Ectodermal cell (in vitro differentiated cells): ENCODE measurements around the gene RP2.

Experiments used
- H3K27ac ChIP-seq: 2 replicates; pipeline ENCODE4 v1.7.0; 2013; ENCODE audit warnings: mild to moderate bottlenecking, low read depth, low read length; ENCODE audit not compliant: insufficient read depth, poor library complexity, severe bottlenecking
- H3K27me3 ChIP-seq: 2 replicates; pipeline ENCODE4 v1.7.0; 2013; ENCODE audit warnings: mild to moderate bottlenecking, low read length; ENCODE audit not compliant: insufficient read depth, control insufficient read depth, poor library complexity, severe bottlenecking
- H3K36me3 ChIP-seq: one replicate; pipeline ENCODE4 v1.7.0; 2013; ENCODE audit warnings: low read length; ENCODE audit not compliant: control insufficient read depth, insufficient read depth
- H3K4me1 ChIP-seq: one replicate; pipeline ENCODE4 v1.7.0; 2013; ENCODE audit warnings: low read length; ENCODE audit not compliant: control insufficient read depth, insufficient read depth
- H3K4me3 ChIP-seq: 2 replicates; pipeline ENCODE4 v1.7.0; 2013; ENCODE audit warnings: low read depth, low read length, control low read depth; ENCODE audit not compliant: insufficient read depth
- H3K9me3 ChIP-seq: 2 replicates; pipeline ENCODE4 v1.7.0; 2013; ENCODE audit warnings: mild to moderate bottlenecking, low read length, moderate library complexity; ENCODE audit not compliant: control insufficient read depth
- WGBS, 2 experiments: methylation state at CpG; one replicate each; pipeline ENCODE4 v1.1.7; 2013; ENCODE audit warnings: missing lambda C conversion rate in 2 of 2; 5-methylcytosine and 5-hydroxymethylcytosine counted together

The RP2 gene

GRCh38 chrX:46812445-46812844 is 24.4 kb upstream of the RP2 start:
- Histone ChIP-seq H3K36me3 (no peaks in the 10 kb centered on the region), H3K27me3 (no peaks in the 10 kb centered on the region), H3K27ac (no peak overlapping the region), H3K4me1 (no peaks in the 10 kb centered on the region), H3K4me3 (no peak overlapping the region), H3K9me3 (no peaks in the 10 kb centered on the region)
- 86 to 87% methylated on average over 2 of the region's 2 CpGs for WGBS, 2 experiments

DNA sequence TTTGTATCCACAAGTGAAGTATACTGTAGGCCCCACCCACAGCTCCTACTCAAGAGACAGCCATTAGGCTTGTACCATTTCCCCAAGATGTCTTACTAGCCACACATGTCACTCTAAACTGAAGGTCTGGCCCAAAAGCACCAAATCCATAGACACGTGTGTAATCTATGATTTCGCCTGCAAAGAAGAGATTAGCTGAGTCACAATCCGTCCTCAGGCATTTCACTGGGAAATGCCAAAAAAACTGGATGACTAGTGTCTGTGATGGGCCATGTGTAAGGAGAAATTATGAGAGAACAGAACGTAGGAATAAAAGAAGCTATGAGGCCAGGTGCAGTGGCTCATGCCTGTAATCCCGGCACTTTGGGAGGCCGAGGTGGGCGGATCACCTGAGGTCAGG is 21.9 kb upstream of the RP2 start:
- H3K36me3 ChIP-seq = no peaks in the 10 kb centered on the region
- H3K27me3 ChIP-seq = no peaks in the 10 kb centered on the region
- H3K27ac ChIP-seq = no peak overlapping the region
- no peaks in the 10 kb centered on the region for H3K9me3 ChIP-seq
- 92 to 95% methylated on average over 7 of the region's 7 CpGs for WGBS, 2 experiments
- no peak overlapping the region for H3K4me3 ChIP-seq
- no peaks in the 10 kb centered on the region for H3K4me1 ChIP-seq

- 86 to 87% methylated on average over 5 of the region's 5 CpGs for WGBS, 2 experiments
- H3K9me3 ChIP-seq = no peaks in the 10 kb centered on the region
- no peaks in the 10 kb centered on the region for H3K27me3 ChIP-seq
- no peak overlapping the region for H3K4me3 ChIP-seq
- no peaks in the 10 kb centered on the region for H3K4me1 ChIP-seq
- no peak overlapping the region for H3K27ac ChIP-seq
- no peaks in the 10 kb centered on the region for H3K36me3 ChIP-seq
Measured at GRCh38 chrX:46819136-46819535, 17.7 kb upstream of the RP2 start.

DNA sequence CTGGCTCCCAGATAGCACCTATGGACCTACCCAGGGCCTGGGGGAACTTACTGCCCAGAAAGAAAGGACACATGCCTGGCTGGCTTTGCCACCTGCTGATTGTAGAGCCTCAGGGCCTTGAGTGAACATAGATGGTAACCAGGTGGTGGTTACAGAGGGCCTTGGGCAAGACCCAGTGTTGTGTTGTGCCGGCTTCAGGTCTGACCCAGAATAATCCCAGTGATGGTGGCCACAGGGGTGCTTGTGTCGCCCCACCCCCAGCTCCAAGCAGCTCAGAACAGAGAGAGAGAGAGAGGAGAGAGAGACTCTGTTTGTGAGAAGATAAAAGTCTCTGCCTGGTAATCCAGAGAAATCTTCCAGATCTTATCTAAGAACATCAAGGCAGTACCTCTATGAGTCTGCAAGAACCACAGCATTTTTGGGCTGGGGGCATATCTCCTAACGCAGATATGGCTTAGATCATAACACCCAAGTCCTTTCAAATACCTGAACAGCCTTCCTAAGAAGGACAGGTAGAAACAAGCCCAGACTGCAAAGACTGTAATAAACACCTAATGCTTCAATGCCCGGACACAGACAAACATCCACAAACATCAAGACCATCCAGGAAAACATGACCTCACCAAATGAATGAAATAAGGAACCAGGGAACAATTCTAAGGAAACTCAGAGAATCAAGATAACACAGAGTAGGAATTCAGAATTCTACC is 16.3 kb upstream of the RP2 start:
- H3K27ac ChIP-seq = no peak overlapping the region
- WGBS, 2 experiments = 97 to 99% methylated on average over 3 to 4 of the region's 4 CpGs
- no peaks in the 10 kb centered on the region for H3K36me3 ChIP-seq
- H3K9me3 ChIP-seq = no peaks in the 10 kb centered on the region
- H3K4me3 ChIP-seq = no peak overlapping the region
- H3K27me3 ChIP-seq = no peaks in the 10 kb centered on the region
- no peaks in the 10 kb centered on the region for H3K4me1 ChIP-seq

DNA sequence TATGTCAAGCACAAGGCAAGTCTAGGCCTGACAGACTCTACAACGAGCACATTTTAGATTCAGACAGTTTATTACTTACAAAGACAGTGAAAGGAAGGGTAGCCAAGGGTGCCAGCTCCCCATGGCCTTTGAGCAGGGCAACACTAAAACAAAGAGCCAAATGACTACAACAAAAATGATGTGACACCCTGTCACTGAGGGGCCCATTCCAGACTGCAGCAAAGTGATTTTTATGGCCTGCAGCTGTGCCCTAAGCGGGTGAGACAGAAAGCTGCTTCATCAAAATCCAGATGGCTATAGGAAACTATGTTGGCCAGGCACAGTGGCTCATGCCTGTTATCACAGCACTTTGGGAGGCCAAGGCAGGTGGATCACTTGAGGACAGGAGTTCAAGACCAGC is 13.4 kb upstream of the RP2 start:
- Histone ChIP-seq H3K27ac (no peak overlapping the region), H3K36me3 (no peaks in the 10 kb centered on the region), H3K4me3 (no peak overlapping the region), H3K9me3 (no peaks in the 10 kb centered on the region), H3K4me1 (no peaks in the 10 kb centered on the region), H3K27me3 (no peaks in the 10 kb centered on the region)
- WGBS, 2 experiments = 86 to 93% methylated on average over 1 to 2 of the region's 2 CpGs

DNA sequence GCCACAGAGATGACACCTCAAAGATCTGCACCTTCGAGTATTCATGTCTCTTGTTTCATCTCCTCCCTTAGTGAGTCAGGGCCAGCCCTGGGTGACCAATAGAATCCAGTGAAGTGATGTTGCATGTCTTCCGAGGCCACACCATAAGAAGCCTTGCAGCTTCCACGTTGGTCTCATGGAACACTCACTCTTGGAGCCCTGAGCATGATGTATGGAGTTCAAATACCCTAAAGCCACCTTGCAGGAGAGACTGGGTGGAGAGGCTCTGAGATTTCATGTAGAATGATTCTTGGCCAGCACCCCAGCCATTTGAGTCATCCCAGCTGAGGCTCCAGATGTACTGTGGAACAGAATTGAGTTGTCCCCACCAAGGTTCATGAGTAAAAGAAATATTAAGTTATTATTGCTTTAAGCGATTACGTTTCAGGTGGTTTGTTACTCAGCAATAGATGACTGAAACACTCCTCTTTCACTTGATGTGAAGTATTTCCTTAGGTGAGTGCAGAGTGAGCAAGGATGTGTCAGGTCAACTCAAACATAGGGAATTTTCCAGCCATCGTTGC is 5.0 kb upstream of the RP2 start:
- H3K27me3 ChIP-seq = no peaks in the 10 kb centered on the region
- H3K27ac ChIP-seq = no peak overlapping the region
- H3K36me3 ChIP-seq = no peaks in the 10 kb centered on the region
- 86 to 91% methylated on average over 6 of the region's 6 CpGs for WGBS, 2 experiments
- no peaks in the 10 kb centered on the region for H3K4me1 ChIP-seq
- H3K9me3 ChIP-seq = no peaks in the 10 kb centered on the region
- no peak overlapping the region for H3K4me3 ChIP-seq

- H3K36me3 ChIP-seq = no peaks in the 10 kb centered on the region
Measured at GRCh38 chrX:46837558-46838485, 979 bp downstream of the RP2 start.

GRCh38 chrX:46838486-46838870 is 1.6 kb downstream of the RP2 start:
- no peaks in the 10 kb centered on the region for H3K9me3 ChIP-seq
- no peaks in the 10 kb centered on the region for H3K27me3 ChIP-seq
- WGBS, 2 experiments = no CpG with 5 or more reads among the region's 1 CpG
- H3K36me3 ChIP-seq = no peaks in the 10 kb centered on the region
- H3K4me3 ChIP-seq = peak overlapping the region; percentile 70
- no peaks in the 10 kb centered on the region for H3K4me1 ChIP-seq
- H3K27ac ChIP-seq = no peak overlapping the region

More at GRCh38 chrX:46837558-46838485, 979 bp downstream of the RP2 start:
- WGBS, 2 experiments = 0 to 2% methylated on average over 12 to 13 of the region's 20 CpGs
- Histone ChIP-seq H3K4me3 (peak overlapping the region; percentile 70), H3K4me1 (no peaks in the 10 kb centered on the region), H3K27me3 (no peaks in the 10 kb centered on the region), H3K27ac (no peak overlapping the region), H3K9me3 (no peaks in the 10 kb centered on the region)

DNA sequence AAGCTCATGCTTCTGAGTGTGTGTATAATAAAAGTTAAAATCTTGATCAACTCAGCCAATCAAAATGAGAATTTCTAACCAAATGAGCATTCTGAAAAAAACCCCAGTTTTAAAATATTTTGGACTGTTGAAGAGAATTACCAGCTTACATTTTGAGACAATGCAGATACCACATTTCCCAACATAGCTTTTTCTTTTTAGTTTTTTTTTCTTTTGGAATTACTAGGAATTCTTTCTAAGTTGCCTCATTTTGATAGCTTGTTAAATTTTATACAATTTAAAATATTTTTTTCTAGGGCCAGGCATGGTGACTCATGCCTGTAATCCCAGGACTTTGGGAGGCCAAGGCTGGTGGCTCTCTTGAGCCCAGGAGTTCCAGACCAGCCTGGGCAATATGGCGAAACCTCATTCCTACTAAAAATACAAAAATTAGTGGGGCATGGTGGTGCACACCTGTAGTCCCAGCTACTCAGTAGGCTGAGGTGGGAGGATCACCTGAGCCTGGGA is 2.2 kb downstream of the RP2 start:
- Histone ChIP-seq H3K27me3 (no peaks in the 10 kb centered on the region), H3K27ac (no peak overlapping the region), H3K4me3 (no peak overlapping the region), H3K9me3 (no peaks in the 10 kb centered on the region), H3K36me3 (no peaks in the 10 kb centered on the region), H3K4me1 (no peaks in the 10 kb centered on the region)
- WGBS, 2 experiments = 88% methylated on average over 1 of the region's 1 CpG; no CpG with 5 or more reads in 1 of the 2 experiments

DNA sequence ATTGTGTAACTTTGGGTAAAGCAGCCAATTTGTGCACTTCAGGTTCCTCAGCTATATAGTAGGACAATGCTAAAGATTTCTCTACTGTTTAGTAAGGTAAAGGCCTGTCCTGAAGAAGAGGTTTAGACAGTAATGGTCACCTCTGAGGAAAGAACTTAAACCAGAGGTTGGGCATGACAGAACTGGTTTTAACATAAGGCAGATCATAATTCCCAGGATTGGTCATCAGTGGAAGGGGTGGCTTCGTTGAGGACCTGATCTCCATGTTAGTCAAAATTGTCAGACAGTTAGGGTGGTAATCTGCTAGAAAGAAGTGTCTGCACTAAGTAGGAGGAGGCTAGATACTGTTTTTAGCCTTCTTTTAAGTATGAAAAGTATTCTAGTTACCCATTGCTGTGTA is 4.1 kb downstream of the RP2 start:
- no peaks in the 10 kb centered on the region for H3K36me3 ChIP-seq
- no peaks in the 10 kb centered on the region for H3K9me3 ChIP-seq
- no peak overlapping the region for H3K4me3 ChIP-seq
- H3K27me3 ChIP-seq = no peaks in the 10 kb centered on the region
- no peak overlapping the region for H3K27ac ChIP-seq
- H3K4me1 ChIP-seq = no peaks in the 10 kb centered on the region
- 88 to 94% methylated on average over 1 of the region's 1 CpG for WGBS, 2 experiments
